Right lobe of liver (tissue), 4 donors: Measurements from ENCODE around the gene FRK.

ENCODE experiments used
- CTCF ChIP-seq, 4 donors: fragments of 200-600 bp in 3 of 4; fragments of 450-650 bp in 1 of 4; IDR thresholded peaks; one replicate each; pipeline versions ENCODE4 v1.5.1 to v1.8.0; 2016 to 2022; ENCODE audit warnings: antibody characterized with exemption in 4 of 4, mild to moderate bottlenecking in 2 of 4
- POLR2A ChIP-seq: fragments of 450-650 bp; IDR thresholded peaks from one replicate; pipeline ENCODE4 v1.6.1; 2017; ENCODE audit warnings: antibody characterized with exemption, mild to moderate bottlenecking
- donor health status: DM: no; HTN: no; CAD: no.
- donor health status: DM: no; HTN: no; CAD: no.
- donor health status: DM: no; HTN: yes; CAD: no.

GRCh38 chr6:116104636-116105035 lies 43.9 kb upstream of the FRK start:
- TF ChIP-seq CTCF (IDR thresholded peaks at IDR 0.05) (no peak), POLR2A (no peak)
